IMR-90 (cell line): ENCODE results near the gene ARMC10. TPM values are rescaled to one million over a fixed set of nuclear protein-coding genes. Genes with fewer than 3 reads are reported as not detected.

Source experiments
- ATAC-seq: fragments of 200-7000 bp; cut with Tn5 transposase; 2 replicates; pipeline ENCODE4 v1.9.1; 2020; ENCODE audit warnings: low read depth, mild to moderate bottlenecking, moderate library complexity
- BruUV-seq: library from RNA; stranded (reverse); fragments of 400-500 nt; replicated peaks from 2 replicates; lab custom pipeline; 2021; lab: Mats Ljungman, UMichigan
- CTCF ChIA-PET: fragments of 300-600 bp; formaldehyde crosslinking; extraction: SDS; loops from one replicate; lab custom pipeline; 2021; ENCODE audit warnings: antibody characterized with exemption; lab: Yijun Ruan, JAX
- POLR2A ChIA-PET: fragments of 300-600 bp; sonication (Branson Sonifier 250); formaldehyde crosslinking; loops from one replicate; lab custom pipeline; 2022; ENCODE audit warnings: antibody characterized with exemption; ENCODE audit not compliant: unreplicated experiment; lab: Charles Lee
- DNase-seq: peaks from one replicate; pipeline ENCODE4 v3.0.0; 2013
- H2AFZ ChIP-seq: replicated peaks from 2 replicates; pipeline ENCODE3; 2013; ENCODE audit warnings: low read length, mild to moderate bottlenecking; ENCODE audit not compliant: poor library complexity
- H2AK5ac ChIP-seq: 2 replicates; pipeline ENCODE4 v1.6.1; 2013; ENCODE audit warnings: low read depth, low read length, inconsistent platforms
- H2AK9ac ChIP-seq: replicated peaks from 2 replicates; pipeline ENCODE3; 2013; ENCODE audit warnings: mild to moderate bottlenecking, low read depth, low read length, moderate library complexity; ENCODE audit not compliant: poor library complexity
- H2BK120ac ChIP-seq: 2 replicates; pipeline ENCODE4 v1.6.1; 2013; ENCODE audit warnings: low read depth, low read length, inconsistent platforms
- H2BK15ac ChIP-seq: 3 replicates; pipeline ENCODE4 v1.6.1; 2013; ENCODE audit warnings: low read depth, low read length, inconsistent platforms
- H2BK20ac ChIP-seq: 2 replicates; pipeline ENCODE4 v1.6.1; 2013; ENCODE audit warnings: low read depth, mild to moderate bottlenecking, inconsistent platforms, low read length, moderate library complexity
- H2BK5ac ChIP-seq: 2 replicates; pipeline ENCODE4 v1.6.1; 2013; ENCODE audit warnings: mild to moderate bottlenecking, low read depth, low read length, inconsistent platforms; ENCODE audit not compliant: poor library complexity, severe bottlenecking
- H3K14ac ChIP-seq: replicated peaks from 2 replicates; pipeline ENCODE4 v1.6.1; 2013; ENCODE audit warnings: low read depth, low read length, inconsistent platforms
- H3K18ac ChIP-seq: 2 replicates; pipeline ENCODE4 v1.6.1; 2013; ENCODE audit warnings: low read depth, low read length, control low read depth
- H3K23ac ChIP-seq: 2 replicates; pipeline ENCODE4 v1.6.1; 2013; ENCODE audit warnings: low read depth, low read length, inconsistent platforms
- H3K27ac ChIP-seq: 2 replicates; pipeline ENCODE4 v1.5.1; 2013; ENCODE audit warnings: mild to moderate bottlenecking, control low read depth, low read length; ENCODE audit not compliant: insufficient read depth
- H3K27me3 ChIP-seq: 2 replicates; pipeline ENCODE4 v1.6.1; 2013; ENCODE audit warnings: low read length; ENCODE audit not compliant: control insufficient read depth, insufficient read depth
- H3K36me3 ChIP-seq: 2 replicates; pipeline ENCODE4 v1.6.1; 2013; ENCODE audit warnings: low read length, mixed read lengths; ENCODE audit not compliant: control insufficient read depth, insufficient read depth
- H3K4ac ChIP-seq: 2 replicates; pipeline ENCODE4 v1.6.1; 2013; ENCODE audit warnings: low read depth, low read length, inconsistent platforms
- H3K4me1 ChIP-seq: 2 replicates; pipeline ENCODE4 v1.6.1; 2013; ENCODE audit warnings: low read length, mixed read lengths; ENCODE audit not compliant: control insufficient read depth, insufficient read depth
- H3K4me2 ChIP-seq: 2 replicates; pipeline ENCODE4 v1.6.1; 2013; ENCODE audit warnings: low read depth, mild to moderate bottlenecking, control low read depth, low read length, moderate library complexity
- H3K4me3 ChIP-seq: 2 replicates; pipeline ENCODE4 v1.5.1; 2013; ENCODE audit warnings: low read depth, mild to moderate bottlenecking, control low read depth, low read length, moderate library complexity; ENCODE audit not compliant: insufficient read depth
- H3K56ac ChIP-seq: 2 replicates; pipeline ENCODE4 v1.6.1; 2013; ENCODE audit warnings: low read length, inconsistent platforms; ENCODE audit not compliant: insufficient read depth; ENCODE audit errors: extremely low read depth
- H3K79me1 ChIP-seq, 2 experiments: 2 replicates each; pipeline ENCODE4 v1.6.1; 2013; ENCODE audit warnings: low read length in 2 of 2, inconsistent platforms in 1 of 2, low read depth in 1 of 2
- H3K9ac ChIP-seq: 2 replicates; pipeline ENCODE4 v1.6.1; 2013; ENCODE audit warnings: low read depth, low read length, control low read depth
- H3K9me1 ChIP-seq: 2 replicates; pipeline ENCODE4 v1.6.1; 2013; ENCODE audit warnings: low read length, inconsistent platforms; ENCODE audit not compliant: insufficient read depth
- H3K9me3 ChIP-seq: 2 replicates; pipeline ENCODE4 v1.6.1; 2013; ENCODE audit warnings: low read length; ENCODE audit not compliant: control insufficient read depth, insufficient read depth
- H4K20me1 ChIP-seq: 2 replicates; pipeline ENCODE4 v1.6.1; 2013; ENCODE audit warnings: low read length, inconsistent platforms; ENCODE audit not compliant: insufficient read depth
- H4K5ac ChIP-seq: 2 replicates; pipeline ENCODE4 v1.6.1; 2013; ENCODE audit warnings: mild to moderate bottlenecking, low read depth, low read length, control low read depth
- H4K8ac ChIP-seq, 2 experiments: 2 replicates each; pipeline ENCODE4 v1.6.1; 2013; ENCODE audit warnings: low read depth in 2 of 2, low read length in 2 of 2, control low read depth in 1 of 2, inconsistent platforms in 1 of 2
- H4K91ac ChIP-seq: 2 replicates; pipeline ENCODE4 v1.6.1; 2013; ENCODE audit warnings: low read depth, low read length, inconsistent platforms; ENCODE audit not compliant: insufficient read depth
- BHLHE40 ChIP-seq: fragments of 150-350 bp; IDR thresholded peaks from 2 replicates; pipeline ENCODE4 v1.6.1; 2016; ENCODE audit warnings: mild to moderate bottlenecking, low read depth, low read length
- CHD1 ChIP-seq: IDR thresholded peaks from 2 replicates; pipeline ENCODE4 v1.6.1; 2012; ENCODE audit warnings: low read depth, low read length, improper control_type of control experiment
- CTCF ChIP-seq: conservative IDR thresholded peaks from 2 replicates; pipeline ENCODE4 v1.5.1; 2012; ENCODE audit warnings: mild to moderate bottlenecking, low read depth, low read length, improper control_type of control experiment
- ELK1 ChIP-seq: fragments of 150-350 bp; IDR thresholded peaks from 2 replicates; pipeline ENCODE4 v1.6.1; 2016; ENCODE audit warnings: low read depth, mild to moderate bottlenecking, low read length, moderate library complexity, borderline replicate concordance
- FOS ChIP-seq: fragments of 150-350 bp; IDR thresholded peaks from 2 replicates; pipeline ENCODE4 v1.6.1; 2016; ENCODE audit warnings: low read depth, low read length
- MAFK ChIP-seq: IDR thresholded peaks from 2 replicates; pipeline ENCODE4 v1.6.1; 2012; ENCODE audit warnings: low read depth, low read length, improper control_type of control experiment
- MAZ ChIP-seq: IDR thresholded peaks from 2 replicates; pipeline ENCODE4 v1.6.1; 2012; ENCODE audit warnings: low read depth, mild to moderate bottlenecking, low read length, improper control_type of control experiment, moderate library complexity, borderline replicate concordance
- MXI1 ChIP-seq: IDR thresholded peaks from 2 replicates; pipeline ENCODE4 v1.6.1; 2012; ENCODE audit warnings: low read depth, mild to moderate bottlenecking, low read length, moderate library complexity, borderline replicate concordance
- NFE2L2 ChIP-seq: fragments of 150-350 bp; IDR thresholded peaks from 2 replicates; pipeline ENCODE4 v1.6.1; 2016; ENCODE audit warnings: low read depth, mild to moderate bottlenecking, low read length
- POLR2A ChIP-seq: IDR thresholded peaks from 2 replicates; pipeline ENCODE4 v1.6.1; 2012; ENCODE audit warnings: mild to moderate bottlenecking, low read depth, low read length
- RAD21 ChIP-seq: IDR thresholded peaks from 2 replicates; pipeline ENCODE4 v1.6.1; 2012; ENCODE audit warnings: low read length, improper control_type of control experiment
- RCOR1 ChIP-seq: IDR thresholded peaks from 2 replicates; pipeline ENCODE4 v1.6.1; 2012; ENCODE audit warnings: mild to moderate bottlenecking, low read length, improper control_type of control experiment; ENCODE audit not compliant: insufficient replicate concordance
- RFX5 ChIP-seq: IDR thresholded peaks from 2 replicates; pipeline ENCODE4 v1.8.0; 2012; ENCODE audit warnings: low read depth, mild to moderate bottlenecking, low read length, moderate library complexity
- SMC3 ChIP-seq: fragments of 150-350 bp; IDR thresholded peaks from 2 replicates; pipeline ENCODE4 v1.6.1; 2016; ENCODE audit warnings: low read depth, mild to moderate bottlenecking, antibody characterized with exemption, low read length, moderate library complexity
- USF2 ChIP-seq: fragments of 150-350 bp; IDR thresholded peaks from 2 replicates; pipeline ENCODE4 v1.6.1; 2017; ENCODE audit warnings: mild to moderate bottlenecking, antibody characterized with exemption, low read length, low read depth
- dilution Hi-C: fragments of 300-500 bp; cut with HindIII; formaldehyde crosslinking; loops from one replicate; pipeline ENCODE4 v1.14.3; 2018; ENCODE audit warnings: low sequenced_read_pairs; ENCODE audit not compliant: unreplicated experiment
- in situ Hi-C: fragments of 300-500 bp; cut with MboI; formaldehyde crosslinking; loops from 3 replicates; pipeline ENCODE4 v1.14.3; 2019; ENCODE audit warnings: low sequenced_read_pairs, inconsistent platforms, mixed read lengths
- intact Hi-C: fragments of 100-400 bp; cut with micrococcal nuclease; formaldehyde crosslinking; loops from 2 replicates; pipeline ENCODE4 v1.10.0; 2022
- polyA plus RNA-seq, 3 experiments: library from polyadenylated mRNA; depleted of rRNA; stranded (reverse); fragments of >200 nt; gene quantifications; 2 replicates each; pipeline ENCODE4 v1.2.3, GENCODE V29; 2012; ENCODE audit warnings: low replicate concordance in 1 of 3
- total RNA-seq: library from RNA; depleted of rRNA; stranded (reverse); fragments of >200 nt; gene quantifications from 2 replicates; pipeline ENCODE4 v1.2.3, GENCODE V29; 2012

The ARMC10 gene
- total and polyA plus RNA-seq, 2 of the 4 experiments (the other 2 are of a cell fraction): 17.4 to 21.0 TPM

GRCh38 chr7:103058122-103058521 is 16.8 kb upstream of the ARMC10 start:
- Histone ChIP-seq H3K9ac (no peak overlapping the region), H3K18ac (peak overlapping the region; percentile 17; the same call in 1 of the 2 replicates), H2BK15ac (no peak overlapping the region), H2BK20ac (no peak overlapping the region), H2AFZ (no peak overlapping the region), H3K9me3 (no peaks in the 10 kb centered on the region), H4K8ac (no peak overlapping the region), H3K4me2 (no peak overlapping the region), H3K9me1 (peaks cover 5% of the 10 kb centered on the region; the same call in 1 of the 2 replicates), H3K27me3 (no peaks in the 10 kb centered on the region), H3K4me3 (no peak overlapping the region), H2BK120ac (no peak overlapping the region), H3K27ac (no peak overlapping the region), H2AK5ac (no peak overlapping the region), H4K5ac (no peak overlapping the region), H3K56ac (no peak overlapping the region), H2AK9ac (no peak overlapping the region), H4K91ac (no peak overlapping the region), H3K36me3 (no peaks in the 10 kb centered on the region), H3K79me1 (0 out of 4 replicates have a peak, but pooled peaks cover 0 to 3% of the 10 kb centered on the region in 2 experiments), H3K14ac (no peak overlapping the region), H4K20me1 (no peaks in the 10 kb centered on the region), H3K4me1 (no peaks in the 10 kb centered on the region), H3K23ac (no peak overlapping the region), H2BK5ac (no peak overlapping the region), H3K4ac (no peak overlapping the region)
- DNase-seq: no peak
- ChIA-PET POLR2A (no interaction called here), CTCF (no interaction called here)
- intact Hi-C loops: no loop called here
- no TSS peak for BruUV-seq
- dilution Hi-C loops: no loop called here
- ATAC-seq: no peak
- in situ Hi-C loops: no loop called here
- no peak for TF ChIP-seq ELK1
- no peak for TF ChIP-seq MAZ
- no peak for TF ChIP-seq RCOR1
- no peak for TF ChIP-seq NFE2L2
- TF ChIP-seq FOS: no peak
- no peak for TF ChIP-seq BHLHE40
- TF ChIP-seq CHD1: no peak
- no peak for TF ChIP-seq RAD21
- TF ChIP-seq POLR2A: no peak
- TF ChIP-seq SMC3: no peak
- no peak for TF ChIP-seq CTCF
- TF ChIP-seq RFX5: no peak
- TF ChIP-seq MXI1: no peak
- no peak for TF ChIP-seq MAFK
- no peak for TF ChIP-seq USF2
